CD4-positive, alpha-beta T cell treated with Interleukin-12 subunit alpha and Interleukin-12 subunit beta, for 1 hour (primary cell): Measurements from ENCODE around the gene TMEM87B.
"Not testable (repeated sequence)": the region's sequence is repeated elsewhere in the genome, so short reads cannot be mapped to it uniquely, and the experiment has no call there.

Source experiments
- DNase-seq: peaks from one replicate; pipeline ENCODE4 v3.0.0-alpha.2; 2020

Gene TMEM87B

DNA sequence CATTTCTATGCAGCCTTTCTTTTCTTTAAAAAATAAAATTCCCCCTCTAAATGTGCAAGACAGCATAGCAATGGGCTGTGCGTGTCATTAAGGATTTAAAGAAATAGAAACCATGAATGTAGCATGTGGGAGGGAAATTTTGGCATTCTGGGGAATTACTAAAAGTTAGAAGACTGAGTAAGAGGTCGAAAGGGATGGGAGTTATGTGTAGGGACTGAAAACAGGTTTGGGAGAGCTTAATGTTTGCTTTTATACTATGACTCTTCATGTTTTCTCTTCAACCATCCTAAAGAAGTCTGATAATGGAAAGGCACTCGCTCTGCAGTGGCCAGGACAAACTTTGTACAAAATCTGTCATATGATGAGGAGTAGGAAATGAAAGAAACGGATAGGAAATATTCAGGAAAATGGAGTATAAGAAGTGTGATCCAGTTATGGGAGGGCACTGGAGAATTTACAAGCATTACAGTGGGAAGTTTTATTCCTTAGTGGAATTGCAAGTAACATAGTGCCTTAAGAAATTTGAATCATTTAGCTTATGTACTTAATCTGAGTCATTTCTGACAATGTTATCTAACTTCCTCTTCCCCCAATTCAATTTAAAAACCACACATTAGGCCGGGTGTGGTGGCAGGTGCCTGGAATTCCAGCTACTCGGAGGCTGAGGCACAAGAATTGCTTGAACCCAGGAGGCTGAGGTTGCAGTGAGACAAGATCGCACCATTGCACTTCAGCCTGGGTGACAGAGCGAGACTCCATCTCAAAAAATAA, 20.6 kb downstream of the TMEM87B start:
- no peak for DNase-seq

DNA sequence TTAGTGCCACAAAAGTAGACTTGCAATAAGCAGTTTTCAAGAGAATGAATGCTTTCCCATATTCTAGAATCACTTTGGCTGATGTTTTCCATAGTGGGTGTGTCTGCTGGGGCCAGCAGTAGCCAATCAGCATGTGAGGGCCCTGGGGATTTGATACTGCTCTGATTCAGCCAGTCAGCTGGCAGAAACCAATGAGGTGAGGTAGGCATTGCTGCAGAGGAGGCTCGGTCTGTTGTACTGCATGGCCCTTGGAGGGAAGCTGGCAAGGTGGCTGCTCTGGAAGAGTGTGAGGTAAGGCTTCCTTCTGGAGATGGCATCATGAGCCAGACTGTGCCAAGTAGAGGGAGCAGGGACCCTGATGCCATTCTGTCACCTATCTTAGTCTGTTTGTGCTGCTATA, 22.7 kb downstream of the TMEM87B start:
- DNase-seq = no peak

GRCh38 chr2:112081262-112081661, 26.2 kb downstream of the TMEM87B start:
- DNase-seq = no peak

GRCh38 chr2:112084689-112085374, 29.8 kb downstream of the TMEM87B start:
- DNase-seq = no peak

- no peak for DNase-seq
These were observed 30.3 kb downstream of the TMEM87B start for GRCh38 chr2:112085375-112085730.

DNA sequence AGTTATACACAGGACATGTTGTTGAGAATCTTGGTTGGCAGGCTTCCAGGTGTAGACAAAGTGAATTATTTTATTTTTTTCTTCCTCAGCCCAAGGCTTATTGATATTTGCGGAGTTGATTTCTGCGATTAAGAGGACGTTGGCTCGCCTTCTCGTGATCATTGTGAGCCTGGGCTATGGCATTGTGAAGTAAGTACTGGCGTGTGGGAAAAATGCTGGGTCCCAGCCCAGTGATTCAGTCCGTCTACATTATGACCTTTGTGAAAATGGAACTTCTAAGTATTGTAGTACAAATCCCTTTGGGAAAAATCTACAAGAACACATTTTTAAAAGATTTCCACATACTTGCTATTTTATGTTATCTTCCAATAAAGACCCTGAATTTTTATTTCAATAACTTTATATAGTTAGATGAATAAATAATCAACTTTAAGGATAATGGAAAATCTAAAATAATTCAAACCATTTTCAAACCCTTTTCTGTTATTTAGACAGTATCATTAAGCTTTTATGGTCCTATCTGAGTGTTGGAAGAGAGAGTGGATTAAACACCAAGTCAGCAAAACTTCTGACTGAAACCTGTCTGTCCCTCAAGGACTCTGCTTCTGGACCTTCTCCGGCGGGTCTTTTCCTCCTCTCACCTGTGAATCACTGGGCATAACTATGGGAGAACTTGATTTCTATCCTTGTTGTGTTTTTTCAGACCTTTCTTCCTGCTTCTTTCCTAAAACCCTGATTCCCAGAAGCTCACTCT, 31.0 kb downstream of the TMEM87B start:
- DNase-seq = no peak

DNA sequence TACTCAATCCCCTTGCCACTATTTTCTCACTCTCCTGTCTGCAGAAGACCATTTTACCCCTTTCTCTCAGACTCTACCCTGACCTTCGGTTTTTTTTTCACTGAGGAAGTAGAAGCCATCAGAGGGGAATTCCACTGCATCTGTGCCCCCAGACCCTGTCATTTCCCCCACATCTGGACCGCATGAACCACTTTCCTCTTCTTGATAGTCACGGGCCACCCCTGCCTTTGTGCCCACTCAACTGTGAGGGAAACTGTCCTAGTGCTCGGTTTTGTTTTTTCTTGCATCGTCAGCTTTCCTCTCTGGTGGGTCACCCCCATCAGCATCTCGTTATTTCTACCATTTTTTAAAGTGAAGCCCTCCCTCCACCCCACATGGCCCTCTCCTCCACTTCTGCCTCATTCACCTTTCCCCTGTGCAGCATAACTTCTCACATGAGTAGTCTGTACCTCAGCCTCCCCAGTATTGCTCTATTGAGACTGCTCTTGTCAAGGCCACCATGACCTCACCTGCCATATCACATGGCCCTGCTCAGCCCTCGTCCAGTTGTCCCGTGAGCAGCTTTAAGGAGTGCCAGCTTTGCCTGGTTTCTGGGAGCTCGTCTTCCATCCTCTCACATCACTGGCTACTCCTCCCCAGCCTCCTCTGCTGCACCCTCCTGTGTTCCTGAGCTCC, 32.4 kb downstream of the TMEM87B start:
- no peak for DNase-seq

DNA sequence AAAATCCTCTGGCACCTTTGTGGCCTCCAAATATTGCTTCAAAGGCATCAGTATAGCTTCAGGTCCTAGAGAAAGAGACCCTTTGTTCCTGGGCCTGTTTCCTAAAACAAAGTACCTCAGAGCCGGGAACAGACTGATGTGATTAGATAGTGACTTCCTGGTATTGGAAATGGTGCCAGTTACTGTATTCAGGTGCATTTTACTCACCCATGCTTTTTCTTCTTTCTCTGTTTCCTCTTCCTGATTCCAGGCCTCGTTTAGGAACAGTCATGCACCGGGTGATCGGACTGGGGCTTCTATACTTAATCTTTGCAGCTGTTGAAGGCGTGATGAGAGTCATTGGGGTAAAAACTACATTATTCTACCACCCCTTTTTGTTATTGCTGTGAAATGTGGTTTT, 34.3 kb downstream of the TMEM87B start:
- DNase-seq = no peak

GRCh38 chr2:112092286-112093041, 37.4 kb downstream of the TMEM87B start:
- no peak for DNase-seq

GRCh38 chr2:112093216-112093615, 38.1 kb downstream of the TMEM87B start:
- no peak for DNase-seq

DNA sequence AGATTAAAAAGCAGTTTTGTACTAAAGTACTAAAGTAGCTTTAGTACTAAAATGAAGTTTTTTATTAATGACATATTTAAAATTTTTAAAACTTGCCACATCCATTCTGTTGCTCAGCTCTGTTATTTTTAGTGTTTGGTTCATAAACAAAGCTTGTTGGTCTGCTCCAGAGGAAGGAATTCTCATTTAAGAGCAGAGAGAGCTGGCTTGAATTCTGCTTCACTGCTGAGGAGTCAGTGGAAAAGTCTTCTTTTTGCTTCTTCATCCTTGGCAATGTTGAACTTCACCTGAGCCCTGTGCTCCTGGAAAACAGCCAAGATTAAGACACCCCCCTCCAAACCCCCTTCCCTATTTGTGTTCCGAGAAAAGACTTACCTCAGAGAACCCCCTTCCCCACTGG, 40.6 kb downstream of the TMEM87B start:
- no peak for DNase-seq

- no peak for DNase-seq
These were observed 41.0 kb downstream of the TMEM87B start for GRCh38 chr2:112096098-112096497.

DNA sequence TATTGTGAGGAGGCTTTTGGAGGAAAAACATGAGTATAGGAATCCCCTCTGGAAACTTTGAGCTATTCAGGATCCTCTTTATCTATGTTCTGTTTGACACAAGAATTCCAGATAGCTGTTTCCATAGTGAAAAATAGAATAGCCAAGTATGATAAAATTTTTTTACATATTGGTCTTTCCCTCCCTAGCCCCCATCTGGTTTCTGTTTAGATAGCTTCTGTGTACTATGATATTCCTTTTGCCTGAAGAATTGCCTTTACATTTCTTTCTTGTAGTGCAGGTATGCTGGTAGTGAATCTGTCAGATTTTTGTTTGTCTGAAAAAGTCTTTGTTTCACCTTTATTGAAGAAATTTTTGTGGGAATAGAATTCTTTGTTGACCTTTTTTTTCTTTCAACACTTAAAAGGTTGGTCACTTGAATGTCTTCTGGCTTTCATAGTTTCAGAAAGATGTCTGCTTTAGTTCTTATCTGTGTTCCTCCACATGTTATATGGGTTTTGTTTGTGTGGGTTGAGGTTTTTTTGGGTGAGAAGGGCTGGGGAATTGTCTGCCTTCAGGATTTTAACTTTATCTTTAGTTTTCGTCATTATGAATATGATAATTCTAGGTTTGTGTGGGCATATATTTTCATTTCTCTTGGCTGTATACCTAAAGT, 53.2 kb downstream of the TMEM87B start:
- no peak for DNase-seq

GRCh38 chr2:112109278-112109677, 54.2 kb downstream of the TMEM87B start:
- DNase-seq = no peak

GRCh38 chr2:112110966-112111365, 55.9 kb downstream of the TMEM87B start:
- no peak for DNase-seq

DNA sequence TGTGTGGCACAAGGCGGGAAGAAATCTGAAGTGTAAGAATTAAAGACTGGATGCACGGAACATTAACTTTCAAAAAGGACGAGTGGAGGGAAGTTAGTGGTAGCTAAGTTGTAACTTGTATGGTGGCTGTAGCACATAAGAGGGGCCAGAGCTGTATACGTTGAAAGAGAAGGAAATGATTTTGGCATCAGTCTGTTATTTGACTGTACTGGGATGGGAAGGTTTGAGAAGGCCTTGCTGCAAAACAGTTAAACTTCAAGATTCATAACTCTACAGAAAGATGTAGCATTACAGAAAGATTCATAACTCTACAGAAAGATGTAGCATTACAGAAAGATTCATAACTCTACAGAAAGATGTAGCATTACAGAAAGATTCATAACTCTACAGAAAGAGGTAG, 58.3 kb downstream of the TMEM87B start:
- DNase-seq = not testable (repeated sequence)

- no peak for DNase-seq
These were observed 63.1 kb downstream of the TMEM87B start for GRCh38 chr2:112118148-112118547.

DNA sequence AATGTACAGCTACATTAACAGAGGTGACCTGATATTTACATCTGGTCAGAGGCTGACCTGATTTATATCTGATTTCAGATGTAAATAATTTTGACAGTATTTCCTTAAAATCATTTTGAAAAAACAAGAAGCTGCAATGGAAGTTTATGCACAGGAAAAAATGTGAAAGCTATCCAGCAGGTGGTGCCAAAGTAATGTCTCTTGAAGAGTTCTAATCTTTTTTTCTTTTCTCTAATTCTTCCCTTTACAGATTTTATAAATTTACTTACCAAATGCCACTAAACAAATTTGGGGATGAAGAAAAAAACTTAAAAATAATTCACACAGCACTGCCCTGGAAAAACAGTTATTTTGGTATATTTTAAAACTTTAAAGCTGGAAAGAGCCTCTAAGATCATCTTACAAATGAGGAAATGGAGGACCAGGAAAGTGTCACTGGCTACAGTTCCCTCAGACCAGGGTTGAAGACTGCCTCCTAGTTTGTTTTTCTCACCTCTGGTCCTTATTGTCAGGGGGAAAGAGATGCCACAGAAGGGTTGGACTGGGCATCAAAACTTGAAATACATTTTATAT, 66.7 kb downstream of the TMEM87B start:
- DNase-seq = peak; percentile 63

GRCh38 chr2:112129060-112129459, 74.0 kb downstream of the TMEM87B start:
- no peak for DNase-seq

- no peak for DNase-seq
These were observed 78.3 kb downstream of the TMEM87B start for GRCh38 chr2:112133344-112133743.

- no peak for DNase-seq
These were observed 79.1 kb downstream of the TMEM87B start for GRCh38 chr2:112134120-112134519.

- DNase-seq = no peak
These were observed 81.0 kb downstream of the TMEM87B start for GRCh38 chr2:112136096-112136495.
